Neural cell (in vitro differentiated cells): ENCODE measurements around the gene SMARCC2.

Source experiments
- CTCF ChIP-seq: fragments of 450-650 bp; IDR thresholded peaks from 2 replicates; pipeline ENCODE4 v1.5.1; 2014; ENCODE audit warnings: antibody characterized with exemption, mild to moderate bottlenecking, moderate library complexity; ENCODE audit not compliant: poor library complexity, severe bottlenecking
- EP300 ChIP-seq: fragments of 450-650 bp; conservative IDR thresholded peaks from 2 replicates; pipeline ENCODE4 v1.6.1; 2014; ENCODE audit warnings: antibody characterized with exemption, mild to moderate bottlenecking, moderate library complexity; ENCODE audit not compliant: poor library complexity, severe bottlenecking
- EZH2 ChIP-seq: fragments of 200-600, 300-800 bp; shearing (Covaris generic), sonication (generic); IDR thresholded peaks from 2 replicates; pipeline ENCODE4 v1.6.1; 2014; ENCODE audit warnings: antibody characterized with exemption, low read length, borderline replicate concordance, mild to moderate bottlenecking; ENCODE audit not compliant: insufficient read depth, poor library complexity, severe bottlenecking
- POLR2AphosphoS5 ChIP-seq: IDR thresholded peaks from 2 replicates; pipeline ENCODE4 v1.6.1; 2012
- REST ChIP-seq: IDR thresholded peaks from 2 replicates; pipeline ENCODE4 v1.6.1; 2012; ENCODE audit warnings: borderline replicate concordance
- SMC3 ChIP-seq: fragments of 450-650 bp; conservative IDR thresholded peaks from 2 replicates; pipeline ENCODE4 v1.6.1; 2014; ENCODE audit warnings: antibody characterized with exemption, mild to moderate bottlenecking, moderate library complexity; ENCODE audit not compliant: poor library complexity

GRCh38 chr12:56198836-56199235 lies 9.6 kb upstream of the SMARCC2 start:
- no peak for TF ChIP-seq CTCF
- TF ChIP-seq POLR2AphosphoS5 = no peak
- TF ChIP-seq REST = no peak
- no peak for TF ChIP-seq EP300
- no peak for TF ChIP-seq SMC3
- TF ChIP-seq EZH2 = no peak
